Measurements from ENCODE around the gene ATP5MK.
"Not testable (repeated sequence)": the region's sequence is repeated elsewhere in the genome, so short reads cannot be mapped to it uniquely, and the experiment has no call there.

GRCh38 chr10:103354567-103354966, 41.7 kb downstream of the ATP5MK start:
- TF ChIP-seq CTCF, POLR2A (IDR thresholded peaks at IDR 0.05): not testable (repeated sequence)
